Spleen (tissue), 11 donors: ENCODE results near the gene METTL18. TPM values are rescaled to one million over a fixed set of nuclear protein-coding genes. Genes with fewer than 3 reads are reported as not detected.

Experiments used
- DNase-seq: peaks from one replicate; pipeline ENCODE4 v3.0.0-alpha.2; 2020
- H3K27ac ChIP-seq, 8 donors: fragments of 200-600 bp; sonication (generic) in 7 of 8; 1 replicate in 4 of 8; 2 replicates in 4 of 8; pipeline versions ENCODE4 v1.5.0 to v1.8.0; 2016 to 2021; ENCODE audit warnings: inconsistent platforms in 4 of 8, mild to moderate bottlenecking in 4 of 8, moderate library complexity in 1 of 8
- H3K27me3 ChIP-seq, 7 donors: fragments of 200-600 bp; sonication (generic) in 6 of 7; replicated peaks in 1 of 7; 1 replicate in 4 of 7; 2 replicates in 3 of 7; pipeline versions ENCODE4 v1.5.0 to v1.8.0; 2016 to 2021; ENCODE audit warnings: inconsistent platforms in 3 of 7, mild to moderate bottlenecking in 1 of 7
- H3K36me3 ChIP-seq, 6 donors: fragments of 200-600 bp; sonication (generic) in 5 of 6; 1 replicate in 4 of 6; 2 replicates in 2 of 6; pipeline versions ENCODE4 v1.5.0 to v1.8.0; 2016 to 2021; ENCODE audit warnings: inconsistent platforms in 2 of 6
- H3K4me1 ChIP-seq, 6 donors: fragments of 200-600 bp; sonication (generic) in 5 of 6; 1 replicate in 3 of 6; 2 replicates in 3 of 6; pipeline versions ENCODE4 v1.5.0 to v1.8.0; 2016 to 2021; ENCODE audit warnings: inconsistent platforms in 3 of 6
- H3K4me3 ChIP-seq, 8 donors: fragments of 200-600 bp; sonication (generic) in 7 of 8; 1 replicate in 4 of 8; 2 replicates in 4 of 8; pipeline versions ENCODE4 v1.5.0 to v1.8.0; 2016 to 2021; ENCODE audit warnings: inconsistent platforms in 4 of 8, mild to moderate bottlenecking in 4 of 8, moderate library complexity in 2 of 8
- H3K9me3 ChIP-seq, 8 donors: fragments of 200-600 bp; sonication (generic) in 7 of 8; 1 replicate in 4 of 8; 2 replicates in 4 of 8; pipeline versions ENCODE4 v1.5.0 to v1.8.0; 2016 to 2021; ENCODE audit warnings: inconsistent platforms in 4 of 8
- CTCF ChIP-seq, 11 experiments: fragments of 200-600 bp in 7 of 11; fragments of 450-650 bp in 4 of 11; sonication (generic) in 4 of 11; IDR thresholded peaks in 8 of 11; conservative IDR thresholded peaks in 3 of 11; 1 replicate in 7 of 11; 2 replicates in 4 of 11; pipeline versions ENCODE4 v1.4.0 to v1.8.0; 2016 to 2021; ENCODE audit warnings: antibody characterized with exemption in 11 of 11, inconsistent platforms in 4 of 11, mild to moderate bottlenecking in 1 of 11
- POLR2A ChIP-seq, 3 donors: fragments of 450-650 bp; IDR thresholded peaks; one replicate each; pipeline ENCODE4 v1.5.1; 2017; ENCODE audit warnings: antibody characterized with exemption in 3 of 3, mild to moderate bottlenecking in 1 of 3
- POLR2AphosphoS5 ChIP-seq, 3 donors: sonication (generic); formaldehyde crosslinking; IDR thresholded peaks; one replicate each; pipeline ENCODE4 v1.5.1; 2017; ENCODE audit warnings: antibody characterized with exemption in 3 of 3
- WGBS, 5 donors: extraction: QIAGEN DNeasy Blood & Tissue Kit in 3 of 5; methylation state at CpG; one replicate each; pipeline versions ENCODE4 v1.1.5 to v1.1.7; 2013 to 2018; 5-methylcytosine and 5-hydroxymethylcytosine counted together
- intact Hi-C: fragments of 100-400 bp; cut with DNase I; formaldehyde crosslinking; loops from one replicate; pipeline ENCODE4 v1.15.0; 2023; ENCODE audit warnings: low total_unique reads
- polyA plus RNA-seq, 3 donors: library from polyadenylated mRNA; stranded (reverse); fragments of 200-250 nt; gene quantifications; one replicate each; pipeline ENCODE4 v1.2.1, GENCODE V29; 2013
- total RNA-seq, 7 donors: library from RNA; depleted of rRNA in 3 of 7; stranded (reverse); fragments of >200 nt in 3 of 7; fragmentation: NEBNext Ultra II Directional in 4 of 7; extraction: Animal tissue kit (Norgen Biotek cat#: 25700) in 4 of 7; gene quantifications; one replicate each; pipeline versions ENCODE4 v1.1.0 to v1.2.1, GENCODE V29; 2016 to 2021
- donor health status: healthy with polysubstance abuse.
- donor health status: DM: no; HTN: no; CAD: no; lungs with moderate emphysema.
- donor health status: DM: no; HTN: no; CAD: no.
- donor health status: Bipolar disorder and iron deficiency.
- donor health status: healthy.
- donor health status: DM: no; HTN: no; CAD: no.
- donor health status: DM: yes; HTN: yes; CAD: no.

The METTL18 gene
- total and polyA plus RNA-seq, 10 donors = 6.5 to 16.3 (median 12.4) TPM

GRCh38 chr1:169745015-169745861 is 49.5 kb downstream of the METTL18 start:
- DNase-seq = no peak
- Histone ChIP-seq H3K36me3 (no peaks in the 10 kb centered on the region), H3K27ac (no peak overlapping the region), H3K4me1 (no peaks in the 10 kb centered on the region), H3K4me3 (no peak overlapping the region), H3K9me3 (no peaks in the 10 kb centered on the region), H3K27me3 (peaks cover 0 to 8% (median 0%) of the 10 kb centered on the region in 7 donors)
- no peak for TF ChIP-seq POLR2AphosphoS5 (IDR thresholded peaks at IDR 0.05)
- TF ChIP-seq CTCF (IDR thresholded peaks at IDR 0.05 in 8 of 11, conservative IDR thresholded peaks at IDR 0.05 in 3 of 11) = no peak
- TF ChIP-seq POLR2A (IDR thresholded peaks at IDR 0.05) = no peak
- 77 to 89% (median 82%) methylated on average over 5 of the region's 5 CpGs for WGBS, 5 donors
- intact Hi-C loops = no loop called here

Other genes starting within 250 kb of the METTL18 start
- gene F5, start 208.4 kb downstream of the METTL18 start, total RNA-seq = 10 to 100 TPM in 2 of 7 donors, 1 to 10 TPM in 5; 5.1 to 34.5 (median 7.7) TPM
- gene F5, start 208.4 kb downstream of the METTL18 start, polyA plus RNA-seq = 1 to 10 TPM; 1.7 to 2.3 (median 2.3) TPM
- 1 to 10 TPM; 3.1 to 7.6 (median 4.7) TPM for gene SELP, start 164.8 kb downstream of the METTL18 start, total RNA-seq
- gene SELP, start 164.8 kb downstream of the METTL18 start, polyA plus RNA-seq = 1 to 10 TPM in 2 of 3 donors, under 1 TPM in 1; 0.97 to 1.3 (median 1.2) TPM
- gene SELL, start 83.3 kb downstream of the METTL18 start, total RNA-seq = 100 to 1,000 TPM; 128 to 409 (median 176) TPM
- 100 to 1,000 TPM; 127 to 157 (median 127) TPM for gene SELL, start 83.3 kb downstream of the METTL18 start, polyA plus RNA-seq
- 1 to 10 TPM in 1 of 7 donors, under 1 TPM in 1, not detected in 5; 0.40 to 2.9 TPM for gene SELE, start 60.8 kb downstream of the METTL18 start, total RNA-seq
- gene SELE, start 60.8 kb downstream of the METTL18 start, polyA plus RNA-seq = under 1 TPM; 0.04 to 0.29 (median 0.11) TPM
- gene SCYL3, start 99.0 kb upstream of the METTL18 start, total RNA-seq = 10 to 100 TPM; 11.9 to 16.0 (median 13.6) TPM
- gene SCYL3, start 99.0 kb upstream of the METTL18 start, polyA plus RNA-seq = 1 to 10 TPM; 4.4 to 5.0 (median 4.6) TPM